SK-N-SH (cell line): ENCODE data around the gene IGDCC3. TPM values are rescaled to one million over a fixed set of nuclear protein-coding genes. Genes with fewer than 3 reads are reported as not detected.

ENCODE experiments used
- CTCF ChIA-PET: fragments of 300-600, 350-600 bp; formaldehyde crosslinking; extraction: SDS; loops from one replicate; lab custom pipeline; 2021; lab: Yijun Ruan, JAX
- POLR2A ChIA-PET: fragments of 350-600 bp; sonication (Branson Sonifier 250); formaldehyde crosslinking; extraction: SDS; loops from one replicate; lab custom pipeline; 2020; ENCODE audit warnings: antibody characterized with exemption, inconsistent platforms; lab: Yijun Ruan, JAX
- DNase-seq: peaks from one replicate; pipeline ENCODE4 v3.0.0; 2012
- H2AFZ ChIP-seq: fragments of 200-600 bp; sonication (generic); 2 replicates; pipeline ENCODE4 v1.8.1; 2016; ENCODE audit warnings: antibody characterized with exemption, mild to moderate bottlenecking, low read depth
- H3F3A ChIP-seq: fragments of 200-600 bp; sonication (generic); replicated peaks from 2 replicates; pipeline ENCODE3; 2016; ENCODE audit warnings: antibody characterized with exemption, mild to moderate bottlenecking; ENCODE audit not compliant: insufficient read depth
- H3K27ac ChIP-seq, 2 experiments: fragments of 200-500 bp in 1 of 2; fragments of 200-600 bp in 1 of 2; sonication (Bioruptor generic) in 1 of 2; sonication (generic), shearing (Covaris generic) in 1 of 2; 2 replicates each; pipeline versions ENCODE4 v1.5.1 to v1.6.1; 2014 to 2016; ENCODE audit warnings: low read depth in 2 of 2, inconsistent platforms in 1 of 2, low read length in 1 of 2, mild to moderate bottlenecking in 1 of 2, mixed read lengths in 1 of 2
- H3K27me3 ChIP-seq: fragments of 200-600 bp; sonication (generic), shearing (Covaris generic); 2 replicates; pipeline ENCODE4 v1.6.1; 2016; ENCODE audit warnings: mixed run types; ENCODE audit not compliant: insufficient read depth
- H3K36me3 ChIP-seq, 2 experiments: fragments of 200-500 bp in 1 of 2; fragments of 200-600 bp in 1 of 2; sonication (Bioruptor generic) in 1 of 2; sonication (generic) in 1 of 2; replicated peaks in 1 of 2; 2 replicates each; pipeline versions ENCODE3 to v1.5.1; 2014 to 2016; ENCODE audit warnings: low read length in 1 of 2, mild to moderate bottlenecking in 1 of 2; ENCODE audit not compliant: insufficient read depth in 2 of 2, control insufficient read depth in 1 of 2
- H3K4me1 ChIP-seq, 2 experiments: fragments of 200-500 bp in 1 of 2; fragments of 200-600 bp in 1 of 2; sonication (Bioruptor generic) in 1 of 2; sonication (generic), shearing (Covaris generic) in 1 of 2; 2 replicates each; pipeline versions ENCODE4 v1.5.1 to v1.6.1; 2014 to 2016; ENCODE audit warnings: low read depth in 1 of 2, low read length in 1 of 2, mixed run types in 1 of 2; ENCODE audit not compliant: insufficient read depth in 2 of 2, control insufficient read depth in 1 of 2
- H3K4me2 ChIP-seq: fragments of 200-600 bp; sonication (generic), shearing (Covaris generic); 2 replicates; pipeline ENCODE4 v1.6.1; 2017; ENCODE audit warnings: mixed run types
- H3K4me3 ChIP-seq, 2 experiments: fragments of 200-500 bp in 1 of 2; fragments of 200-600 bp in 1 of 2; sonication (Bioruptor generic) in 1 of 2; sonication (generic), shearing (Covaris generic) in 1 of 2; 2 replicates each; pipeline versions ENCODE4 v1.5.1 to v1.8.1; 2014 to 2016; ENCODE audit warnings: low read depth in 2 of 2, inconsistent platforms in 1 of 2, low read length in 1 of 2, mild to moderate bottlenecking in 1 of 2, mixed read lengths in 1 of 2, moderate library complexity in 1 of 2
- H3K79me2 ChIP-seq: fragments of 200-600 bp; sonication (generic); 2 replicates; pipeline ENCODE4 v1.8.1; 2017; ENCODE audit warnings: mild to moderate bottlenecking; ENCODE audit not compliant: insufficient read depth
- H3K9ac ChIP-seq: fragments of 200-600 bp; sonication (generic); 2 replicates; pipeline ENCODE4 v1.6.1; 2017; ENCODE audit warnings: mixed run types
- H3K9me2 ChIP-seq: fragments of 200-600 bp; sonication (generic); 2 replicates; pipeline ENCODE4 v1.6.1; 2017; ENCODE audit warnings: mixed run types
- H3K9me3 ChIP-seq: fragments of 200-600 bp; sonication (generic); 2 replicates; pipeline ENCODE4 v1.6.1; 2017; ENCODE audit warnings: mixed run types, mild to moderate bottlenecking, moderate library complexity
- H4K20me1 ChIP-seq: fragments of 200-600 bp; sonication (generic); 2 replicates; pipeline ENCODE4 v1.6.1; 2017; ENCODE audit warnings: mild to moderate bottlenecking, mixed run types; ENCODE audit not compliant: insufficient read depth
- CHD2 ChIP-seq: fragments of 150-350 bp; IDR thresholded peaks from 2 replicates; pipeline ENCODE4 v1.6.1; 2018; ENCODE audit warnings: low read length; ENCODE audit not compliant: partially characterized antibody
- CTCF ChIP-seq: fragments of 200-600 bp; sonication (generic); IDR thresholded peaks from 2 replicates; pipeline ENCODE4 v1.6.1; 2017; ENCODE audit warnings: antibody characterized with exemption, mild to moderate bottlenecking, moderate library complexity
- ELF1 ChIP-seq: IDR thresholded peaks from 2 replicates; pipeline ENCODE4 v1.4.0; 2012
- EP300 ChIP-seq, 2 experiments: IDR thresholded peaks; 2 replicates each; pipeline versions ENCODE4 v1.4.0 to v1.6.1; 2012; ENCODE audit warnings: borderline replicate concordance in 1 of 2, low read depth in 1 of 2, low read length in 1 of 2
- EZH2phosphoT487 ChIP-seq: fragments of 200-600 bp; sonication (generic); IDR thresholded peaks from 2 replicates; pipeline ENCODE4 v1.6.1; 2017; ENCODE audit warnings: low read depth, mixed run types, mild to moderate bottlenecking, antibody characterized with exemption, moderate library complexity, borderline replicate concordance
- GABPA ChIP-seq: IDR thresholded peaks from 2 replicates; pipeline ENCODE4 v1.4.0; 2012; ENCODE audit warnings: low read depth, mild to moderate bottlenecking
- IRF3 ChIP-seq: fragments of 150-350 bp; IDR thresholded peaks from 2 replicates; pipeline ENCODE4 v1.6.1; 2016; ENCODE audit warnings: mild to moderate bottlenecking, low read depth, low read length
- MEF2A ChIP-seq: IDR thresholded peaks from 2 replicates; pipeline ENCODE4 v1.4.0; 2012; ENCODE audit warnings: low read depth, borderline replicate concordance
- PBX3 ChIP-seq: IDR thresholded peaks from 2 replicates; pipeline ENCODE4; 2012
- RAD21 ChIP-seq: IDR thresholded peaks from 2 replicates; pipeline ENCODE4 v1.6.1; 2012; ENCODE audit warnings: mild to moderate bottlenecking, low read length
- RFX5 ChIP-seq: IDR thresholded peaks from 2 replicates; pipeline ENCODE4 v1.6.1; 2012; ENCODE audit warnings: mild to moderate bottlenecking, improper control_type of control experiment, low read length
- YY1 ChIP-seq: IDR thresholded peaks from 2 replicates; pipeline ENCODE4 v1.4.0; 2012; ENCODE audit warnings: low read depth, mild to moderate bottlenecking
- ZBTB33 ChIP-seq: IDR thresholded peaks from 2 replicates; pipeline ENCODE4 v1.4.0; 2012; ENCODE audit warnings: low read depth, borderline replicate concordance
- WGBS: methylation state at CpG from one replicate; pipeline ENCODE4 v1.1.6; 2017; ENCODE audit warnings: low lambda C conversion rate; 5-methylcytosine and 5-hydroxymethylcytosine counted together
- polyA plus RNA-seq, 3 experiments: library from polyadenylated mRNA; depleted of rRNA; stranded (reverse); fragments of >200 nt; gene quantifications; 2 replicates each; pipeline ENCODE4 v1.2.3, GENCODE V29; 2012

Gene IGDCC3
- polyA plus RNA-seq, 1 of the 3 experiments (the other 2 are of a cell fraction): 0.43 TPM

- Histone ChIP-seq H3K9me3 (no peaks in the 10 kb centered on the region), H3K9ac (no peak overlapping the region), H2AFZ (no peak overlapping the region), H3K4me2 (no peak overlapping the region), H3K4me1 (peaks cover 9 to 11% of the 10 kb centered on the region in 2 experiments; a peak in 3 of 4 replicates), H3F3A (peaks cover 17% of the 10 kb centered on the region), H3K9me2 (no peaks in the 10 kb centered on the region), H3K4me3 (no peak overlapping the region), H4K20me1 (no peaks in the 10 kb centered on the region), H3K27me3 (no peaks in the 10 kb centered on the region), H3K36me3 (no peaks in the 10 kb centered on the region), H3K27ac (no peak overlapping the region), H3K79me2 (0 out of 2 replicates have a peak, but pooled peaks cover 1% of the 10 kb centered on the region)
- 87% methylated on average over 7 of the region's 7 CpGs for WGBS
- ChIA-PET POLR2A (no interaction called here), CTCF (no interaction called here)
- no peak for DNase-seq
- TF ChIP-seq RFX5 (no peak), IRF3 (no peak), YY1 (no peak), CTCF (no peak), ZBTB33 (no peak), MEF2A (no peak), CHD2 (no peak), ELF1 (no peak), GABPA (no peak), EP300 (IDR thresholded peaks at IDR 0.05; ENCODE audit: borderline replicate concordance in 1 of 2, low read depth in 1 of 2, low read length in 1 of 2) (no peak), EZH2phosphoT487 (no peak)
These were observed 87.6 kb downstream of the IGDCC3 start for GRCh38 chr15:65290228-65290627.

GRCh38 chr15:65289261-65289854, 88.4 kb downstream of the IGDCC3 start:
- 92% methylated on average over 7 of the region's 7 CpGs for WGBS

More at GRCh38 chr15:65289261-65289854, 88.4 kb downstream of the IGDCC3 start:
- H3K4me3 ChIP-seq: no peak overlapping the region
- H3K79me2 ChIP-seq: 0 out of 2 replicates have a peak, but pooled peaks cover 6% of the 10 kb centered on the region
- TF ChIP-seq PBX3: no peak
- TF ChIP-seq GABPA: no peak
- no peak for TF ChIP-seq RAD21
- no peak overlapping the region for H3K9ac ChIP-seq
- H3K27ac ChIP-seq: no peak overlapping the region
- H2AFZ ChIP-seq: no peak overlapping the region
- peaks cover 9 to 11% of the 10 kb centered on the region in 2 experiments; a peak in 3 of 4 replicates for H3K4me1 ChIP-seq
- peaks cover 18% of the 10 kb centered on the region for H3F3A ChIP-seq
- no peaks in the 10 kb centered on the region for H4K20me1 ChIP-seq
- ChIA-PET CTCF (interaction anchor here (0.7 kb wide), 1 partner anchor 8 kb away, joined by 3 read pairs; no protein-coding TSS in a partner anchor), POLR2A (no interaction called here)
- DNase-seq: no peak
- no peaks in the 10 kb centered on the region for H3K36me3 ChIP-seq
- no peak overlapping the region for H3K4me2 ChIP-seq
- H3K27me3 ChIP-seq: no peaks in the 10 kb centered on the region
- no peaks in the 10 kb centered on the region for H3K9me2 ChIP-seq
- H3K9me3 ChIP-seq: no peaks in the 10 kb centered on the region
